K562 (cell line): Measurements from ENCODE around the gene MME. TPM values are rescaled to one million over a fixed set of nuclear protein-coding genes. Genes with fewer than 3 reads are reported as not detected.
A peak's percentile ranks its signal among the peaks of the same experiment; 100 is the strongest.

Experiments used
- ATAC-seq: fragments of 200-7000 bp; cut with Tn5 transposase; 3 replicates; pipeline ENCODE4 v1.9.1; 2020; ENCODE audit warnings: moderate library complexity
- BruUV-seq: library from RNA; stranded (reverse); fragments of 400-500 nt; replicated peaks from 2 replicates; lab custom pipeline; 2021; lab: Mats Ljungman, UMichigan
- CTCF ChIA-PET: fragments of 300-600 bp; formaldehyde crosslinking; extraction: SDS; loops from one replicate; lab custom pipeline; 2021; ENCODE audit warnings: low intra/inter-chr PET ratio; lab: Yijun Ruan, JAX
- POLR2A ChIA-PET: fragments of 300-600, 350-650 bp; sonication (Branson Sonifier 250); formaldehyde crosslinking; extraction: SDS; loops from one replicate; lab custom pipeline; 2021; ENCODE audit warnings: antibody characterized with exemption, inconsistent platforms; lab: Yijun Ruan, JAX
- DNase-seq, 4 experiments: peaks; one replicate each; pipeline versions ENCODE4 v3.0.0 to v3.0.0-alpha.2; 2011 to 2018; ENCODE audit warnings: low spot score in 3 of 4, mixed read lengths in 3 of 4; ENCODE audit errors: extremely low read depth in 1 of 4
- FAIRE-seq: peaks from 2 replicates; lab custom pipeline; 2011; peaks lifted over from hg19 to GRCh38; lab: Jason Lieb, UNC
- H2AFZ ChIP-seq: 2 replicates; pipeline ENCODE4 v1.6.0; 2011; ENCODE audit warnings: low read depth, low read length, control low read depth, inconsistent platforms
- H3K27ac ChIP-seq: fragments of 200-600 bp; 3 replicates; pipeline ENCODE4 v1.8.0; 2011; ENCODE audit warnings: low read depth, mild to moderate bottlenecking, control low read depth, inconsistent platforms, low read length, moderate library complexity, mixed read lengths; ENCODE audit errors: extremely low read depth
- H3K27me3 ChIP-seq, 2 experiments: fragments of 300-600 bp in 1 of 2; 2 replicates in 1 of 2; 3 replicates in 1 of 2; pipeline versions ENCODE4 v1.6.0 to v1.8.0; 2011; ENCODE audit warnings: inconsistent platforms in 2 of 2, low read length in 2 of 2, mild to moderate bottlenecking in 1 of 2, mixed read lengths in 1 of 2, moderate library complexity in 1 of 2; ENCODE audit not compliant: control insufficient read depth in 2 of 2, insufficient read depth in 2 of 2
- H3K36me3 ChIP-seq: fragments of 300-600 bp; 3 replicates; pipeline ENCODE4 v1.8.0; 2011; ENCODE audit warnings: mild to moderate bottlenecking, low read length, inconsistent platforms; ENCODE audit not compliant: control insufficient read depth, insufficient read depth
- H3K4me1 ChIP-seq, 2 experiments: fragments of 200-600 bp in 1 of 2; replicated peaks in 1 of 2; 2 replicates in 1 of 2; 3 replicates in 1 of 2; pipeline versions ENCODE4 v1.5.1 to v1.8.0; 2011; ENCODE audit warnings: inconsistent platforms in 2 of 2, low read length in 2 of 2, mild to moderate bottlenecking in 1 of 2, mixed read lengths in 1 of 2, moderate library complexity in 1 of 2; ENCODE audit not compliant: control insufficient read depth in 2 of 2, insufficient read depth in 2 of 2
- H3K4me2 ChIP-seq: 2 replicates; pipeline ENCODE4 v1.6.1; 2011; ENCODE audit warnings: low read length, control low read depth, inconsistent platforms, mixed read lengths; ENCODE audit not compliant: insufficient read depth
- H3K4me3 ChIP-seq: fragments of 200-600 bp; sonication (generic), shearing (Covaris generic); 2 replicates; pipeline ENCODE4 v1.5.1; 2016; ENCODE audit warnings: control low read depth, inconsistent platforms
- H3K79me2 ChIP-seq: fragments of 200-600 bp; 3 replicates; pipeline ENCODE4 v1.8.0; 2011; ENCODE audit warnings: low read length, inconsistent platforms; ENCODE audit not compliant: control insufficient read depth, insufficient read depth
- H3K9ac ChIP-seq, 2 experiments: 2 replicates each; pipeline versions ENCODE4 v1.6.0 to v1.6.1; 2011; ENCODE audit warnings: low read depth in 2 of 2, low read length in 2 of 2, control low read depth in 1 of 2, inconsistent platforms in 1 of 2, mild to moderate bottlenecking in 1 of 2, mixed read lengths in 1 of 2; ENCODE audit not compliant: insufficient read depth in 1 of 2
- H3K9me1 ChIP-seq: one replicate; pipeline ENCODE4 v1.6.0; 2011; ENCODE audit warnings: inconsistent platforms, mild to moderate bottlenecking, low read length, moderate library complexity; ENCODE audit not compliant: control insufficient read depth, insufficient read depth
- H3K9me3 ChIP-seq: replicated peaks from 2 replicates; pipeline ENCODE4 v1.5.1; 2011; ENCODE audit warnings: low read depth, low read length, inconsistent platforms; ENCODE audit not compliant: control insufficient read depth, insufficient read depth
- H4K20me1 ChIP-seq: replicated peaks from 2 replicates; pipeline ENCODE4 v1.6.1; 2011; ENCODE audit warnings: low read length, inconsistent platforms, mixed read lengths; ENCODE audit not compliant: control insufficient read depth, insufficient read depth
- C11orf30 ChIP-seq: fragments of 450-650 bp; IDR thresholded peaks from 2 replicates; pipeline ENCODE4 v1.6.1; 2016; ENCODE audit warnings: low read depth, mild to moderate bottlenecking
- KHSRP ChIP-seq: fragments of 450-650 bp; IDR thresholded peaks from 2 replicates; pipeline ENCODE4 v1.6.1; 2017
- MAFF ChIP-seq: IDR thresholded peaks from 2 replicates; pipeline ENCODE4 v1.6.1; 2012; ENCODE audit warnings: low read length, improper control_type of control experiment
- NR2C1 ChIP-seq, 2 experiments: fragments of 450-650 bp; IDR thresholded peaks; 2 replicates each; pipeline ENCODE4 v1.6.1; 2017; ENCODE audit warnings: mild to moderate bottlenecking in 2 of 2, antibody characterized with exemption in 1 of 2, inconsistent platforms in 1 of 2, missing compliant biosample characterization in 1 of 2, missing genetic modification characterization in 1 of 2
- SAP30 ChIP-seq: fragments of 200-600 bp; sonication (generic); IDR thresholded peaks from 2 replicates; pipeline ENCODE4 v1.6.1; 2012; ENCODE audit warnings: borderline replicate concordance, low read depth, mild to moderate bottlenecking, moderate library complexity, low read length, control low read depth, inconsistent platforms; ENCODE audit not compliant: insufficient read depth, poor library complexity, severe bottlenecking
- WHSC1 ChIP-seq: IDR thresholded peaks from one replicate; pipeline ENCODE4 v1.6.1; 2012; ENCODE audit warnings: low read length, control low read depth, inconsistent platforms
- ZNF134 ChIP-seq: fragments of 250-450 bp; sonication (Bioruptor Pico); conservative IDR thresholded peaks from 2 replicates; pipeline ENCODE4 v1.4.0; 2020
- ZNF316 ChIP-seq: fragments of 450-650 bp; IDR thresholded peaks from 2 replicates; pipeline ENCODE4 v1.6.1; 2016
- WGBS: fragments of 100-300 bp; shearing (Covaris generic); methylation state at CpG from one replicate; pipeline ENCODE4 v1.1.6; 2016; ENCODE audit warnings: low coverage, mixed read lengths; ENCODE audit not compliant: insufficient coverage; ENCODE audit errors: missing lambda C conversion rate; 5-methylcytosine and 5-hydroxymethylcytosine counted together
- in situ Hi-C: fragments of 300-500 bp; cut with MboI; formaldehyde crosslinking; loops from 4 replicates; pipeline ENCODE4 v1.15.0; 2018; ENCODE audit warnings: inconsistent platforms, mixed read lengths
- intact Hi-C: fragments of 100-400 bp; cut with micrococcal nuclease; formaldehyde crosslinking; loops from 2 replicates; pipeline ENCODE4 v1.14.2; 2022
- polyA plus RNA-seq, 8 experiments: library from polyadenylated mRNA; depleted of rRNA in 4 of 8; stranded (reverse) in 5 of 8; unstranded in 3 of 8; fragments of >200 nt; fragmentation: Nextera tagmentation in 2 of 8; fragmentation: Illumina TruSeq in 1 of 8; extraction: Ambion mirVana in 2 of 8; extraction: Trizol in 1 of 8; gene quantifications; 2 replicates each; pipeline versions ENCODE4 v1.2.1 to v1.2.3, GENCODE V29; 2011 to 2014; ENCODE audit warnings: inconsistent platforms in 1 of 8, missing spikeins in 1 of 8
- total RNA-seq, 7 experiments: library from RNA; depleted of rRNA in 6 of 7; stranded (reverse); fragments of >200 nt in 6 of 7; fragmentation: Illumina TruSeq in 2 of 7; extraction: Trizol in 2 of 7; gene quantifications; 2 replicates each; pipeline versions ENCODE4 v1.2.1 to v1.2.3, GENCODE V29; 2011 to 2021; ENCODE audit warnings: low replicate concordance in 1 of 7
- TF ChIP-seq, protein P1 (sequence below): sonication (generic); formaldehyde crosslinking; IDR thresholded peaks from 2 replicates; pipeline ENCODE4 v1.8.0; 2022; ENCODE audit warnings: mild to moderate bottlenecking, missing genetic modification reagents

Gene MME
- total and polyA plus RNA-seq, 9 of the 15 experiments (the other 6 are each of a cell fraction or from before 2014, with no cell fraction given): 0.80 to 8.6 (median 2.5) TPM

DNA sequence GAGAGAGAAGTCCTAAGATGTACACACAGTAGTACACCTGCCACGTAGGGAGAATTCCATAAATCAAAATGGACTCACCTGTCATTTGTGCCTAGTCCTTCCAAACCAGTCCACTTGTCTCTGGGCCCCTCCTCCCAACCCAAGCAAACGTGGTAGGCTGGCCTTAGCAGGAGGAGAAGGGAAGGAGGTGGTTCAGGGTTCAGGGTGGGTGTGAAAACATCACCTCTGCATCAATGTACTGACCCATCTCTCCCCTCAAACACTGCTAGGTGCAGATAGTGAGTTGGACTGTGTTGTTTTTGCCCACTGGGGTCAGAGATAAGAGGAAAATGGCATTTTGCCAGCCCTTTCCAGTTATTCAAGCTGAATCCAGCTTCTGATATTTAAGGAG, 99.3 kb downstream of the MME start (continued):
- TF ChIP-seq KHSRP (no peak), ZNF134 (CRISPR knock-in tag) (no peak), WHSC1 (no peak), SAP30 (no peak)

DNA sequence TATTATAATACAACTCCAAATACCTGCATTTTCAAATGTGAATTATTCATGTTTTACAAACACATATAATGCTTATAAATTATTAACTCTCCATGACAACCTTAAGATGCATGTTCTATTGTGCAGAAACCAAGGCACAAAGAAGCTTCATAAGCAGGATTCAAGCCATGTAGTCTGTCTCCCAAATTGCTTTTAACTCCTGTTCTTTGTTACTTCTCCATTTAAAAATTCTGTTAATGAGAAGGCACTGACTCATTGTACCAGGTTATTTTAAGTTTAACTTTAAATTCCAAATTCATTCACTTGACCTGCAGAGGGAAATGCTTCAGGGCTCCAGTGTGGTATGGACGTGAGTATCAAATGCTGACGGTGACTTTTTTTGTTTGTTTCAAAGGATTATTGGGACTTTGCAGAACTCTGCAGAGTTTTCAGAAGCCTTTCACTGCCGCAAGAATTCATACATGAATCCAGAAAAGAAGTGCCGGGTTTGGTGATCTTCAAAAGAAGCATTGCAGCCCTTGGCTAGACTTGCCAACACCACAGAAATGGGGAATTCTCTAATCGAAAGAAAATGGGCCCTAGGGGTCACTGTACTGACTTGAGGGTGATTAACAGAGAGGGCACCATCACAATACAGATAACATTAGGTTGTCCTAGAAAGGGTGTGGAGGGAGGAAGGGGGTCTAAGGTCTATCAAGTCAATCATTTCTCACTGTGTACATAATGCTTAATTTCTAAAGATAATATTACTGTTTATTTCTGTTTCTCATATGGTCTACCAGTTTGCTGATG, 100.0 kb downstream of the MME start:
- no peaks in the 10 kb centered on the region for H3K79me2 ChIP-seq
- H3K4me1 ChIP-seq: peaks cover 4 to 18% of the 10 kb centered on the region in 2 experiments; a peak in 2 of 5 replicates
- no TSS peak for BruUV-seq
- CTCF ChIA-PET: interaction anchor here (0.6 kb wide), 1 partner anchor 199 kb away, joined by 4 read pairs; no protein-coding TSS in a partner anchor
- H4K20me1 ChIP-seq: no peaks in the 10 kb centered on the region
- intact Hi-C loops: loop anchor here (5.0 to 10.0 kb wide), 2 partner anchors 225 to 1058 kb away; partner anchors contain the start of gene ARHGEF26
- no peaks in the 10 kb centered on the region for H3K9me3 ChIP-seq
- peak overlapping the region; percentile 21; the same call in 1 of the 3 replicates for H3K27ac ChIP-seq
- ATAC-seq (peak; percentile 66), FAIRE-seq (peak; percentile 51), DNase-seq (peak in 3 of 4 experiments; percentile 14 to 24 (median 22))
- in situ Hi-C loops: no loop called here
- no peak overlapping the region for H3K4me2 ChIP-seq
- no peak overlapping the region for H3K9ac ChIP-seq
- POLR2A ChIA-PET: no interaction called here
- H3K36me3 ChIP-seq: no peaks in the 10 kb centered on the region
- no peak overlapping the region for H3K4me3 ChIP-seq
- peak overlapping the region; percentile 61 for H2AFZ ChIP-seq
- no peaks in the 10 kb centered on the region for H3K27me3 ChIP-seq
- no peaks in the 10 kb centered on the region for H3K9me1 ChIP-seq
- TF ChIP-seq ZNF316 (peak; percentile 74), NR2C1 (IDR thresholded peaks at IDR 0.05) (no peak), NR2C1 (tag; IDR thresholded peaks at IDR 0.05) (no peak), MAFF (peak; percentile 41; the same call in 1 of the 2 replicates), C11orf30 (peak; percentile 64)
- TF ChIP-seq, protein P1, sequence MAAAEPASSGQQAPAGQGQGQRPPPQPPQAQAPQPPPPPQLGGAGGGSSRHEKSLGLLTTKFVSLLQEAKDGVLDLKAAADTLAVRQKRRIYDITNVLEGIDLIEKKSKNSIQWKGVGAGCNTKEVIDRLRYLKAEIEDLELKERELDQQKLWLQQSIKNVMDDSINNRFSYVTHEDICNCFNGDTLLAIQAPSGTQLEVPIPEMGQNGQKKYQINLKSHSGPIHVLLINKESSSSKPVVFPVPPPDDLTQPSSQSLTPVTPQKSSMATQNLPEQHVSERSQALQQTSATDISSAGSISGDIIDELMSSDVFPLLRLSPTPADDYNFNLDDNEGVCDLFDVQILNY (CRISPR knock-in tag): no peak
- TF ChIP-seq, all 486 proteins: peak for 3
- 49% methylated on average over 5 of the region's 5 CpGs for WGBS
